ENCODE measurements around the gene CARMIL1. TPM values are rescaled to one million over a fixed set of nuclear protein-coding genes. Genes with fewer than 3 reads are reported as not detected.

Gene CARMIL1
- total RNA-seq, 1 donor from 2014 or later, result 8.4 TPM

- TF ChIP-seq CTCF (IDR thresholded peaks at IDR 0.05; ENCODE audit: borderline replicate concordance), result no peak
- no peak overlapping the region for H3K4me3 ChIP-seq
- no peaks in the 10 kb centered on the region for H3K4me1 ChIP-seq
- DNase-seq, result no peak
- H3K36me3 ChIP-seq, result no peaks in the 10 kb centered on the region
- no peaks in the 10 kb centered on the region for H3K9me3 ChIP-seq (replicated peaks)
- H3K27ac ChIP-seq (replicated peaks), result no peak overlapping the region
- intact Hi-C loops (cut with micrococcal nuclease), result no loop called here
- H3K27me3 ChIP-seq (ENCODE audit: low read depth), result no peaks in the 10 kb centered on the region
Measured at GRCh38 chr6:25239059-25239458, 40.1 kb upstream of the CARMIL1 start.

- no peak for TF ChIP-seq CTCF (IDR thresholded peaks at IDR 0.05; ENCODE audit: borderline replicate concordance)
- H3K9me3 ChIP-seq (replicated peaks), result no peaks in the 10 kb centered on the region
- no peak overlapping the region for H3K4me3 ChIP-seq
- no peak for DNase-seq
- H3K27me3 ChIP-seq (ENCODE audit: low read depth), result no peaks in the 10 kb centered on the region
- H3K36me3 ChIP-seq, result no peaks in the 10 kb centered on the region
- H3K27ac ChIP-seq (replicated peaks), result no peak overlapping the region
- H3K4me1 ChIP-seq, result no peaks in the 10 kb centered on the region
- intact Hi-C loops (cut with micrococcal nuclease), result no loop called here
Measured at GRCh38 chr6:25239498-25239897, 39.7 kb upstream of the CARMIL1 start.

- Histone ChIP-seq H3K27me3 (ENCODE audit: low read depth) (peaks cover 3% of the 10 kb centered on the region), H3K4me3 (no peak overlapping the region), H3K4me1 (no peaks in the 10 kb centered on the region), H3K36me3 (no peaks in the 10 kb centered on the region), H3K9me3 (replicated peaks) (no peaks in the 10 kb centered on the region), H3K27ac (replicated peaks) (no peak overlapping the region)
- intact Hi-C loops (cut with micrococcal nuclease), result no loop called here
- DNase-seq, result no peak
- no peak for TF ChIP-seq CTCF (IDR thresholded peaks at IDR 0.05; ENCODE audit: borderline replicate concordance)
Measured at GRCh38 chr6:25242567-25242966, 36.6 kb upstream of the CARMIL1 start.

- H3K27me3 ChIP-seq (ENCODE audit: low read depth), result peaks cover 3% of the 10 kb centered on the region
- DNase-seq, result no peak
- intact Hi-C loops (cut with micrococcal nuclease), result no loop called here
- no peaks in the 10 kb centered on the region for H3K4me1 ChIP-seq
- no peak overlapping the region for H3K4me3 ChIP-seq
- TF ChIP-seq CTCF (IDR thresholded peaks at IDR 0.05; ENCODE audit: borderline replicate concordance), result no peak
- no peak overlapping the region for H3K27ac ChIP-seq (replicated peaks)
- H3K36me3 ChIP-seq, result no peaks in the 10 kb centered on the region
- H3K9me3 ChIP-seq (replicated peaks), result no peaks in the 10 kb centered on the region
Measured at GRCh38 chr6:25244865-25245264, 34.3 kb upstream of the CARMIL1 start.

GRCh38 chr6:25248123-25248522, 31.1 kb upstream of the CARMIL1 start:
- H3K4me3 ChIP-seq, result no peak overlapping the region
- intact Hi-C loops (cut with micrococcal nuclease), result no loop called here
- no peaks in the 10 kb centered on the region for H3K9me3 ChIP-seq (replicated peaks)
- TF ChIP-seq CTCF (IDR thresholded peaks at IDR 0.05; ENCODE audit: borderline replicate concordance), result no peak
- H3K36me3 ChIP-seq, result no peaks in the 10 kb centered on the region
- peaks cover 3% of the 10 kb centered on the region for H3K27me3 ChIP-seq (ENCODE audit: low read depth)
- no peaks in the 10 kb centered on the region for H3K4me1 ChIP-seq
- DNase-seq, result no peak
- no peak overlapping the region for H3K27ac ChIP-seq (replicated peaks)

- H3K27ac ChIP-seq (replicated peaks), result no peak overlapping the region
- intact Hi-C loops (cut with micrococcal nuclease), result no loop called here
- no peak for DNase-seq
- no peaks in the 10 kb centered on the region for H3K4me1 ChIP-seq
- peaks cover 3% of the 10 kb centered on the region for H3K27me3 ChIP-seq (ENCODE audit: low read depth)
- TF ChIP-seq CTCF (IDR thresholded peaks at IDR 0.05; ENCODE audit: borderline replicate concordance), result no peak
- H3K36me3 ChIP-seq, result no peaks in the 10 kb centered on the region
- no peak overlapping the region for H3K4me3 ChIP-seq
- H3K9me3 ChIP-seq (replicated peaks), result no peaks in the 10 kb centered on the region
Measured at GRCh38 chr6:25249133-25249532, 30.0 kb upstream of the CARMIL1 start.

Measured in left ventricle myocardium inferior (tissue), 1 donor.